VCaP (cell line): ENCODE data around the gene UNKL.

Experiments
- H3K27ac ChIP-seq: fragments of 450-650 bp; 2 replicates; pipeline ENCODE4 v1.5.1; 2017
- CTCF ChIP-seq: fragments of 450-650 bp; conservative IDR thresholded peaks from 2 replicates; pipeline ENCODE4 v1.5.1; 2017; ENCODE audit warnings: mild to moderate bottlenecking, moderate library complexity

UNKL gene

GRCh38 chr16:1438229-1439057 lies 23.9 kb upstream of the UNKL start:
- TF ChIP-seq CTCF = no peak
- no peak overlapping the region for H3K27ac ChIP-seq

- no peak for TF ChIP-seq CTCF
- H3K27ac ChIP-seq = no peak overlapping the region
These were observed 23.1 kb upstream of the UNKL start for GRCh38 chr16:1437606-1438005.

- no peak for TF ChIP-seq CTCF
- no peak overlapping the region for H3K27ac ChIP-seq
These were observed 22.3 kb upstream of the UNKL start for GRCh38 chr16:1436731-1437355.

GRCh38 chr16:1435921-1436697 lies 21.6 kb upstream of the UNKL start:
- no peak overlapping the region for H3K27ac ChIP-seq
- no peak for TF ChIP-seq CTCF

GRCh38 chr16:1434644-1435592 lies 20.4 kb upstream of the UNKL start:
- no peak overlapping the region for H3K27ac ChIP-seq
- TF ChIP-seq CTCF = no peak

DNA sequence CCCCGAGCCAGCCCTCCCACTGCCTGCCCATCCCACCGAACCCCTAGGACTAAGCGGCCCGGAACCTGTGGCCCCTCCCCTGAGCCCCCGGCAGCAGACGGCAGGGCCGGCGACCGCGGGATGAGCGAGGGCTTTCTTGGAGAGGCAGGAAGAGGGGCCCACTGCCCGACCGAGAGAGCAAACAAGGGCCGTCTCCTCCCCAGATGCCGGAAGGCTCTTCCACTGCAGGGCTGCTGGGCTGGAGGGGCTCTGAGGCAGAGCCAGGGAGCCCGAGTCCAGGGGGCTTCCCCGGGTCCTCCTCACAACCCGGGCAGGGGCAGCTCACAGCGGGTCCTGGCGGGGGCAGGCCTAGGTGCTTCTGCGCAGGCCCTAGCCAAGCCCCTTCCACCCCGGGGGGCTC lies 19.3 kb upstream of the UNKL start:
- no peak overlapping the region for H3K27ac ChIP-seq
- TF ChIP-seq CTCF = no peak

DNA sequence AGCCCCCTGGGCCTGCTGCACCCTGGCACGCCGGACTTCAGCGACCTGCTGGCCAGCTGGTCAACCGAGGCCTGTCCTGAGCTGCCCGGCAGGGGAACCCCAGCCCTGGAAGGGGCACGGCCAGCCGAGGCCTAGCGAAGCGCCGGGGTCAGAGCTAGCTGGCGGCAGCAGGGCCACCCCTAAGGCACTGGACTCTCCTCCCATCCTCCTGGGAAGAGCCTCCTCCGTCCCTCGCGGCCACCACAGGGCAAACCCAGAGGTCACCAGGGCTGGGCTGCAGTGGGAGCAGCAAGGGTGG lies 18.7 kb upstream of the UNKL start:
- TF ChIP-seq CTCF = no peak
- no peak overlapping the region for H3K27ac ChIP-seq
